ENCODE data around the gene CRY1. TPM values are rescaled to one million over a fixed set of nuclear protein-coding genes. Genes with fewer than 3 reads are reported as not detected.

The CRY1 gene
- polyA plus RNA-seq, 1 of the 3 experiments (the other 2 are of a cell fraction): 4.9 TPM

GRCh38 chr12:106982229-106982628 is 111.1 kb downstream of the CRY1 start:
- no peak for DNase-seq
- peaks cover 25 to 31% of the 10 kb centered on the region in 2 experiments for H3K36me3 ChIP-seq (replicated peaks in 1 of 2; ENCODE audit: control insufficient read depth in 1 of 2, insufficient read depth in 2 of 2, low read length in 1 of 2)
- H3K27me3 ChIP-seq (ENCODE audit: insufficient read depth): no peaks in the 10 kb centered on the region
- ChIA-PET CTCF (interaction anchor here (1.4 kb wide), 1 partner anchor 26 kb away, joined by 5 read pairs; the partner anchor contains the start of gene TMEM263), POLR2A (no interaction called here)
- H2AFZ ChIP-seq (ENCODE audit: low read depth): no peak overlapping the region
- H3K4me1 ChIP-seq (ENCODE audit: control insufficient read depth in 1 of 2, insufficient read depth in 2 of 2, low read depth in 1 of 2, low read length in 1 of 2): peaks cover 15% of the 10 kb centered on the region in 2 experiments; a peak in 3 of 4 replicates
- whole genome bisulfite sequencing (ENCODE audit: low lambda C conversion rate): 88% methylated on average over 1 of the region's 1 CpG
- peaks cover 6% of the 10 kb centered on the region for H4K20me1 ChIP-seq (ENCODE audit: insufficient read depth)
- no peak overlapping the region for H3K4me3 ChIP-seq (ENCODE audit: low read depth in 2 of 2, low read length in 1 of 2)
- H3F3A ChIP-seq (replicated peaks; ENCODE audit: insufficient read depth): peaks cover 15% of the 10 kb centered on the region
- H3K9me3 ChIP-seq: no peaks in the 10 kb centered on the region
- TF ChIP-seq RXRA (IDR thresholded peaks at IDR 0.05; ENCODE audit: borderline replicate concordance, low read depth) (no peak), FOXJ3 (CRISPR knock-in tag; IDR thresholded peaks at IDR 0.05) (no peak), ELF1 (IDR thresholded peaks at IDR 0.05) (no peak), GABPA (IDR thresholded peaks at IDR 0.05; ENCODE audit: low read depth) (no peak), NFIC (IDR thresholded peaks at IDR 0.05; ENCODE audit: borderline replicate concordance) (no peak), TAF1 (IDR thresholded peaks at IDR 0.05; ENCODE audit: borderline replicate concordance, low read depth, low read length) (no peak), MXI1 (IDR thresholded peaks at IDR 0.05; ENCODE audit: low read depth, low read length) (no peak), RAD21 (IDR thresholded peaks at IDR 0.05; ENCODE audit: low read length) (no peak), MEF2A (IDR thresholded peaks at IDR 0.05; ENCODE audit: borderline replicate concordance, low read depth) (no peak), MAX (IDR thresholded peaks at IDR 0.05; ENCODE audit: low read depth) (no peak), NRF1 (IDR thresholded peaks at IDR 0.05; ENCODE audit: low read depth, low read length) (no peak), JUND (IDR thresholded peaks at IDR 0.05) (no peak), USF2 (IDR thresholded peaks at IDR 0.05; ENCODE audit: borderline replicate concordance, low read depth, low read length) (no peak), TEAD4 (IDR thresholded peaks at IDR 0.05; ENCODE audit: borderline replicate concordance, insufficient read depth) (no peak), SMC3 (IDR thresholded peaks at IDR 0.05; ENCODE audit: low read depth, low read length) (no peak)
- H3K4me2 ChIP-seq: no peak overlapping the region
- H3K27ac ChIP-seq (ENCODE audit: low read depth in 2 of 2, low read length in 1 of 2): no peak overlapping the region
- no peak overlapping the region for H3K9ac ChIP-seq
- no peaks in the 10 kb centered on the region for H3K9me2 ChIP-seq
- H3K79me2 ChIP-seq (ENCODE audit: insufficient read depth): peaks cover 17% of the 10 kb centered on the region

GRCh38 chr12:106981788-106982187 is 111.6 kb downstream of the CRY1 start:
- CTCF ChIA-PET: no interaction called here
- Histone ChIP-seq H3K9me3 (no peaks in the 10 kb centered on the region), H3K36me3 (replicated peaks in 1 of 2; ENCODE audit: control insufficient read depth in 1 of 2, insufficient read depth in 2 of 2, low read length in 1 of 2) (peaks cover 25 to 33% of the 10 kb centered on the region in 2 experiments), H3F3A (replicated peaks; ENCODE audit: insufficient read depth) (peaks cover 19% of the 10 kb centered on the region), H3K9me2 (no peaks in the 10 kb centered on the region), H3K4me3 (ENCODE audit: low read depth in 2 of 2, low read length in 1 of 2) (no peak overlapping the region), H3K27me3 (ENCODE audit: insufficient read depth) (no peaks in the 10 kb centered on the region), H2AFZ (ENCODE audit: low read depth) (no peak overlapping the region), H3K4me2 (no peak overlapping the region), H4K20me1 (ENCODE audit: insufficient read depth) (peaks cover 8% of the 10 kb centered on the region), H3K27ac (ENCODE audit: low read depth in 2 of 2, low read length in 1 of 2) (no peak overlapping the region), H3K9ac (no peak overlapping the region), H3K79me2 (ENCODE audit: insufficient read depth) (peaks cover 17% of the 10 kb centered on the region), H3K4me1 (ENCODE audit: control insufficient read depth in 1 of 2, insufficient read depth in 2 of 2, low read depth in 1 of 2, low read length in 1 of 2) (peaks cover 15% of the 10 kb centered on the region in 2 experiments; a peak in 3 of 4 replicates)
- 100% methylated on average over 3 of the region's 3 CpGs for WGBS (ENCODE audit: low lambda C conversion rate)
- POLR2A ChIA-PET: interaction anchor here (1.4 kb wide), 1 partner anchor 9 kb away, joined by 3 read pairs; no protein-coding TSS in a partner anchor
- no peak for DNase-seq
- TF ChIP-seq EP300 (IDR thresholded peaks at IDR 0.05; ENCODE audit: borderline replicate concordance in 1 of 2, low read depth in 1 of 2, low read length in 1 of 2): no peak
- no peak for TF ChIP-seq ZBTB33 (IDR thresholded peaks at IDR 0.05; ENCODE audit: borderline replicate concordance, low read depth)
- TF ChIP-seq MXI1 (IDR thresholded peaks at IDR 0.05; ENCODE audit: low read depth, low read length): no peak
- TF ChIP-seq YY1 (IDR thresholded peaks at IDR 0.05; ENCODE audit: low read depth): no peak
- TF ChIP-seq CTCF (IDR thresholded peaks at IDR 0.05): no peak
- no peak for TF ChIP-seq GATA2 (CRISPR knock-in tag; IDR thresholded peaks at IDR 0.05)
- TF ChIP-seq SIN3A (IDR thresholded peaks at IDR 0.05; ENCODE audit: borderline replicate concordance, low read depth, low read length): no peak
- TF ChIP-seq RAD21 (IDR thresholded peaks at IDR 0.05; ENCODE audit: low read length): no peak
- TF ChIP-seq USF2 (IDR thresholded peaks at IDR 0.05; ENCODE audit: borderline replicate concordance, low read depth, low read length): no peak
- no peak for TF ChIP-seq ELF1 (IDR thresholded peaks at IDR 0.05)
- TF ChIP-seq USF1 (IDR thresholded peaks at IDR 0.05; ENCODE audit: borderline replicate concordance, low read depth): no peak
- no peak for TF ChIP-seq MEF2A (IDR thresholded peaks at IDR 0.05; ENCODE audit: borderline replicate concordance, low read depth)
